ENCODE measurements around the gene OR2T1. TPM values are rescaled to one million over a fixed set of nuclear protein-coding genes. Genes with fewer than 3 reads are reported as not detected.

Gene OR2T1
- not detected in 2 replicates for total RNA-seq

GRCh38 chr1:248402748-248403147 is at the start of gene OR2T1:
OR2T1 (plus strand) TSS chr1:248403048; CDS start chr1:248406148, 3,100 bp downstream.

GRCh38 chr1:248361121-248361715 is 41.6 kb upstream of the OR2T1 start, which contains the start of gene OR2T4:
OR2T4 (plus strand) TSS chr1:248361665; CDS start chr1:248361665, 0 bp downstream.

GRCh38 chr1:248375446-248375845 is 27.4 kb upstream of the OR2T1 start, which contains the start of gene OR2T6:
OR2T6 (plus strand) TSS chr1:248375746; CDS start chr1:248387609, 11,863 bp downstream.

GRCh38 chr1:248445399-248445798 is 42.6 kb downstream of the OR2T1 start, which contains the start of gene OR2T2:
OR2T2 (plus strand) TSS chr1:248445637; CDS start chr1:248452798, 7,161 bp downstream.

Other genes starting within 250 kb of the OR2T1 start
- gene OR2M2, start 228.2 kb upstream of the OR2T1 start, total RNA-seq: not detected in 2 replicates
- gene OR2M3, start 205.8 kb upstream of the OR2T1 start, total RNA-seq: not detected in 2 replicates
- gene OR2M4, start 171.6 kb upstream of the OR2T1 start, total RNA-seq: not detected in 2 replicates
- not detected in 2 replicates for gene OR2T33, start 125.1 kb upstream of the OR2T1 start, total RNA-seq
- gene OR2T12, start 99.6 kb upstream of the OR2T1 start, total RNA-seq: not detected in 2 replicates
- gene OR2M7, start 78.5 kb upstream of the OR2T1 start, total RNA-seq: not detected in 2 replicates
- not detected in 2 replicates for gene OR14C36, start 54.3 kb upstream of the OR2T1 start, total RNA-seq
- not detected in 2 replicates for gene OR2T4, start 41.4 kb upstream of the OR2T1 start, total RNA-seq
- gene OR2T6, start 27.3 kb upstream of the OR2T1 start, total RNA-seq: not detected in 2 replicates
- not detected in 2 replicates for gene OR2T2, start 42.6 kb downstream of the OR2T1 start, total RNA-seq
- not detected in 2 replicates for gene OR2T3, start 70.3 kb downstream of the OR2T1 start, total RNA-seq
- gene OR2T5, start 85.5 kb downstream of the OR2T1 start, total RNA-seq: not detected in 2 replicates
- not detected in 2 replicates for gene OR2G6, start 105.0 kb downstream of the OR2T1 start, total RNA-seq
- gene OR2T29, start 159.7 kb downstream of the OR2T1 start, total RNA-seq: not detected in 2 replicates
- not detected in 2 replicates for gene OR2T34, start 171.7 kb downstream of the OR2T1 start, total RNA-seq
- not detected in 2 replicates for gene OR2T10, start 194.7 kb downstream of the OR2T1 start, total RNA-seq
- not detected in 2 replicates for gene OR2T11, start 232.0 kb downstream of the OR2T1 start, total RNA-seq
- not detected in 2 replicates for gene OR2T35, start 242.2 kb downstream of the OR2T1 start, total RNA-seq

All from regular cardiac myocyte (primary cell).